ENCODE data around the gene GMIP. TPM values are rescaled to one million over a fixed set of nuclear protein-coding genes. Genes with fewer than 3 reads are reported as not detected.
"Not testable (repeated sequence)": the region's sequence is repeated elsewhere in the genome, so short reads cannot be mapped to it uniquely, and the experiment has no call there.

The GMIP gene
- total RNA-seq, 1 donor from 2014 or later: 32.4 TPM

GRCh38 chr19:19672816-19673215, 29.4 kb upstream of the GMIP start:
- no peak overlapping the region for H3K27ac ChIP-seq (ENCODE audit: low read depth, low read length)
- Mint-ChIP-seq H3K4me1 (ENCODE audit: low read depth, unreplicated experiment) (peaks cover 3% of the 10 kb centered on the region), H3K4me3 (ENCODE audit: unreplicated experiment) (no peak overlapping the region), H3K9me3 (ENCODE audit: unreplicated experiment) (peaks cover 25% of the 10 kb centered on the region), H3K36me3 (ENCODE audit: low read depth, unreplicated experiment) (peaks cover 38% of the 10 kb centered on the region), H3K27me3 (ENCODE audit: low read depth, unreplicated experiment) (no peaks in the 10 kb centered on the region), H3K27ac (ENCODE audit: unreplicated experiment) (no peak overlapping the region)
- no peaks in the 10 kb centered on the region for H3K36me3 ChIP-seq (ENCODE audit: insufficient read depth, low read length)
- no peak overlapping the region for H3K9ac ChIP-seq (ENCODE audit: low read length)
- H3K27me3 ChIP-seq (ENCODE audit: insufficient read depth, low read length): no peaks in the 10 kb centered on the region
- DNase-seq (ENCODE audit: low read depth) (no peak), FAIRE-seq (no peak)
- TF ChIP-seq EZH2 (IDR thresholded peaks at IDR 0.05; ENCODE audit: insufficient read depth, low read length) (no peak), CTCF (IDR thresholded peaks at IDR 0.05; ENCODE audit: insufficient read depth, low read depth, low read length) (no peak)
- H3K79me2 ChIP-seq (ENCODE audit: insufficient read depth, low read length): peaks cover 18% of the 10 kb centered on the region
- H3K9me3 ChIP-seq (ENCODE audit: insufficient read depth, low read depth, low read length): peaks cover 11% of the 10 kb centered on the region
- no peak overlapping the region for H3K4me2 ChIP-seq (ENCODE audit: low read length)
- no peak overlapping the region for H2AFZ ChIP-seq (ENCODE audit: low read depth, low read length)
- no peak overlapping the region for H3K4me3 ChIP-seq (ENCODE audit: insufficient read depth, low read depth, low read length)
- H4K20me1 ChIP-seq (ENCODE audit: insufficient read depth, low read length): no peaks in the 10 kb centered on the region
- H3K4me1 ChIP-seq (ENCODE audit: insufficient read depth, low read length): peaks cover 13% of the 10 kb centered on the region

GRCh38 chr19:19670070-19670551, 26.7 kb upstream of the GMIP start:
- peak overlapping the region; percentile 53 for H3K27ac Mint-ChIP-seq (ENCODE audit: unreplicated experiment)
- H3K4me2 ChIP-seq (ENCODE audit: low read length): peak overlapping the region; percentile 97
- peak overlapping the region; percentile 24 for H2AFZ ChIP-seq (ENCODE audit: low read depth, low read length)
- peaks cover 13% of the 10 kb centered on the region for H3K4me1 ChIP-seq (ENCODE audit: insufficient read depth, low read length)
- no peak overlapping the region for H3K27ac ChIP-seq (ENCODE audit: low read depth, low read length)
- no peak overlapping the region for H3K9ac ChIP-seq (ENCODE audit: low read length)
- H3K36me3 ChIP-seq (ENCODE audit: insufficient read depth, low read length): no peaks in the 10 kb centered on the region
- no peaks in the 10 kb centered on the region for H3K27me3 ChIP-seq (ENCODE audit: insufficient read depth, low read length)
- H3K4me3 Mint-ChIP-seq (ENCODE audit: unreplicated experiment): peak overlapping the region; percentile 87
- H3K4me1 Mint-ChIP-seq (ENCODE audit: low read depth, unreplicated experiment): peaks cover 3% of the 10 kb centered on the region
- H3K4me3 ChIP-seq (ENCODE audit: insufficient read depth, low read depth, low read length): no peak overlapping the region
- H3K9me3 Mint-ChIP-seq (ENCODE audit: unreplicated experiment): peaks cover 7% of the 10 kb centered on the region
- H3K27me3 Mint-ChIP-seq (ENCODE audit: low read depth, unreplicated experiment): no peaks in the 10 kb centered on the region
- H3K79me2 ChIP-seq (ENCODE audit: insufficient read depth, low read length): peaks cover 18% of the 10 kb centered on the region
- TF ChIP-seq CTCF (IDR thresholded peaks at IDR 0.05; ENCODE audit: insufficient read depth, low read depth, low read length) (no peak), EZH2 (IDR thresholded peaks at IDR 0.05; ENCODE audit: insufficient read depth, low read length) (no peak)
- H4K20me1 ChIP-seq (ENCODE audit: insufficient read depth, low read length): no peaks in the 10 kb centered on the region
- FAIRE-seq (no peak), DNase-seq (ENCODE audit: low read depth) (no peak)
- H3K36me3 Mint-ChIP-seq (ENCODE audit: low read depth, unreplicated experiment): peaks cover 20% of the 10 kb centered on the region
- peaks cover 2% of the 10 kb centered on the region for H3K9me3 ChIP-seq (ENCODE audit: insufficient read depth, low read depth, low read length)

GRCh38 chr19:19668230-19669012, 25.0 kb upstream of the GMIP start, which contains the start of gene ZNF101:
ZNF101 (plus strand) TSS chr19:19668839; CDS start chr19:19668964, 125 bp downstream.
- peak; percentile 70 for DNase-seq (ENCODE audit: low read depth)
- Histone ChIP-seq H4K20me1 (ENCODE audit: insufficient read depth, low read length) (no peaks in the 10 kb centered on the region), H3K4me2 (ENCODE audit: low read length) (peak within 1 kb of the TSS; percentile 97), H3K9ac (ENCODE audit: low read length) (peak within 1 kb of the TSS; percentile 89), H3K79me2 (ENCODE audit: insufficient read depth, low read length) (peaks cover 21% of the 10 kb centered on the region), H3K4me1 (ENCODE audit: insufficient read depth, low read length) (peaks cover 13% of the 10 kb centered on the region), H3K27ac (ENCODE audit: low read depth, low read length) (peak within 1 kb of the TSS; percentile 57), H3K27me3 (ENCODE audit: insufficient read depth, low read length) (no peaks in the 10 kb centered on the region), H3K4me3 (ENCODE audit: insufficient read depth, low read depth, low read length) (peak within 1 kb of the TSS; percentile 81), H3K9me3 (ENCODE audit: insufficient read depth, low read depth, low read length) (peaks cover 2% of the 10 kb centered on the region), H3K36me3 (ENCODE audit: insufficient read depth, low read length) (no peaks in the 10 kb centered on the region), H2AFZ (ENCODE audit: low read depth, low read length) (peak within 1 kb of the TSS; percentile 98)
- FAIRE-seq: no peak
- peaks cover 3% of the 10 kb centered on the region for H3K4me1 Mint-ChIP-seq (ENCODE audit: low read depth, unreplicated experiment)
- peaks cover 13% of the 10 kb centered on the region for H3K36me3 Mint-ChIP-seq (ENCODE audit: low read depth, unreplicated experiment)
- no peaks in the 10 kb centered on the region for H3K27me3 Mint-ChIP-seq (ENCODE audit: low read depth, unreplicated experiment)
- peak within 1 kb of the TSS; percentile 18 for H3K27ac Mint-ChIP-seq (ENCODE audit: unreplicated experiment)
- H3K9me3 Mint-ChIP-seq (ENCODE audit: unreplicated experiment): no peaks in the 10 kb centered on the region
- H3K4me3 Mint-ChIP-seq (ENCODE audit: unreplicated experiment): peak within 1 kb of the TSS; percentile 87
- TF ChIP-seq EZH2 (IDR thresholded peaks at IDR 0.05; ENCODE audit: insufficient read depth, low read length) (no peak), CTCF (IDR thresholded peaks at IDR 0.05; ENCODE audit: insufficient read depth, low read depth, low read length) (no peak)

GRCh38 chr19:19665420-19665948, 22.0 kb upstream of the GMIP start:
- peaks cover 11% of the 10 kb centered on the region for H3K4me1 Mint-ChIP-seq (ENCODE audit: low read depth, unreplicated experiment)
- not testable (repeated sequence) for H2AFZ ChIP-seq (ENCODE audit: low read depth, low read length); H3K9ac ChIP-seq (ENCODE audit: low read length); H3K27ac Mint-ChIP-seq (ENCODE audit: unreplicated experiment); H3K27me3 Mint-ChIP-seq (ENCODE audit: low read depth, unreplicated experiment); H3K4me2 ChIP-seq (ENCODE audit: low read length); H3K27ac ChIP-seq (ENCODE audit: low read depth, low read length); H3K36me3 Mint-ChIP-seq (ENCODE audit: low read depth, unreplicated experiment); H3K9me3 ChIP-seq (ENCODE audit: insufficient read depth, low read depth, low read length); FAIRE-seq; H3K27me3 ChIP-seq (ENCODE audit: insufficient read depth, low read length); DNase-seq (ENCODE audit: low read depth); H3K9me3 Mint-ChIP-seq (ENCODE audit: unreplicated experiment); H3K36me3 ChIP-seq (ENCODE audit: insufficient read depth, low read length); H3K4me3 ChIP-seq (ENCODE audit: insufficient read depth, low read depth, low read length); H3K4me3 Mint-ChIP-seq (ENCODE audit: unreplicated experiment)
- peaks cover 21% of the 10 kb centered on the region for H4K20me1 ChIP-seq (ENCODE audit: insufficient read depth, low read length)
- peaks cover 43% of the 10 kb centered on the region for H3K79me2 ChIP-seq (ENCODE audit: insufficient read depth, low read length)
- peaks cover 29% of the 10 kb centered on the region for H3K4me1 ChIP-seq (ENCODE audit: insufficient read depth, low read length)

Measured in astrocyte (in vitro differentiated cells and primary cell).